Forelimb muscle (tissue), 1 donor: ENCODE measurements around the gene DAW1. TPM values are rescaled to one million over a fixed set of nuclear protein-coding genes. Genes with fewer than 3 reads are reported as not detected.
"Not testable (repeated sequence)": the region's sequence is repeated elsewhere in the genome, so short reads cannot be mapped to it uniquely, and the experiment has no call there.

ENCODE experiments used
- DNase-seq: peaks from one replicate; pipeline ENCODE4 v3.0.0-alpha.2; 2013; ENCODE audit warnings: low read depth
- polyA plus RNA-seq: library from polyadenylated mRNA; unstranded; fragments of 120-200 nt; gene quantifications from one replicate; pipeline ENCODE4 v1.2.1, GENCODE V29; 2013; ENCODE audit not compliant: insufficient read length

Gene DAW1, protein sequence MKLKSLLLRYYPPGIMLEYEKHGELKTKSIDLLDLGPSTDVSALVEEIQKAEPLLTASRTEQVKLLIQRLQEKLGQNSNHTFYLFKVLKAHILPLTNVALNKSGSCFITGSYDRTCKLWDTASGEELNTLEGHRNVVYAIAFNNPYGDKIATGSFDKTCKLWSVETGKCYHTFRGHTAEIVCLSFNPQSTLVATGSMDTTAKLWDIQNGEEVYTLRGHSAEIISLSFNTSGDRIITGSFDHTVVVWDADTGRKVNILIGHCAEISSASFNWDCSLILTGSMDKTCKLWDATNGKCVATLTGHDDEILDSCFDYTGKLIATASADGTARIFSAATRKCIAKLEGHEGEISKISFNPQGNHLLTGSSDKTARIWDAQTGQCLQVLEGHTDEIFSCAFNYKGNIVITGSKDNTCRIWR
- polyA plus RNA-seq = 0.08 TPM

DNA sequence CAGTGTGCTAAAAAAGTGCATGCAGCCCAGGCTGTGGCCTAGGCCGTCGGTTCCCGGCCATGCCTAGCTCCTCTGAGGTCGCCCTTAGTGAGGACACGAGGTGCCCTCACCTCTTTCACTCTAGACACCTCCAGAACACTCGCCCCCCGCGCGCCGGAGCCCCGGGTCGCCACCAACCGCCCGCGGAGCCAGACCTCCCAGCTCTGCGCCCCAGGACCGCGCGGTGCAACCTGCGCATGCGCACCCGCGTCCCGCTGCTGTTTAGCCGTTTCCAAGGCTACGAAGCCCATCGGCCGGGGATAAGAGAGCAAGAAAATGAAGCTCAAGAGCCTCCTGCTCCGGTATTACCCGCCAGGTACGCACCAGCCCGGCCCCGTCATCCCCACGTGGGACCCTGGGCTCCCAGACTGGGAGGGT is at the start of gene DAW1:
TSS of gene DAW1 (plus strand) at position 257 of the 417 bp plus-strand sequence. CDS start at position 316, 59 bp downstream.
- no peak for DNase-seq

DNA sequence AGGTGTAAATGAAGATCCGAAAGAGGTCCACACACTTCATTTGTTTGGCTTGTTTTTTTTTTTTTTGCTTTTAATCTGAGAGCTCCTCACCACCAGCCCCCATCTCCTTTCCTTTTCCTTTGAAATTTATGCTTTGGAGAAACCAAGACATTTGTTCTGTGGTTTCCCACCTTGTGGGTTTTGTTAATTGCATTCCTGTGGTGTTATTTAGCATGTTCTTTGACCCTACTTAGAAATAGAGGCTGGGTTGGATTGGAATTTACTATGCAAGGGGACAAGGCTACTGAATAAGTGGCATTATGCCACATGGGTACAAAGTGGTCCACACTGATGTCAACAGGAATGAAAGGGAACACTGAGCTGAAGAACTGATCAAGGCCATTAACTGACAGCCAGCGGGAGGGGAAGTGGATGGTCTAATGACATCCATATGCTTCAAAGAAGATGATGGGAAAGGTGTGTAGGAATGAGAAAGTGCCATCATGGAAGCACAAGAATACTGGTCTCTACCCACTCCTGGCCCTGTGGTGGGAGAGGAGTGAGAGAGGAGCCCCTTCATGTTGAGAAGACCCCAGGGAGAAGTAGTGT is 48.9 kb upstream of the DAW1 start:
- no peak for DNase-seq

DNA sequence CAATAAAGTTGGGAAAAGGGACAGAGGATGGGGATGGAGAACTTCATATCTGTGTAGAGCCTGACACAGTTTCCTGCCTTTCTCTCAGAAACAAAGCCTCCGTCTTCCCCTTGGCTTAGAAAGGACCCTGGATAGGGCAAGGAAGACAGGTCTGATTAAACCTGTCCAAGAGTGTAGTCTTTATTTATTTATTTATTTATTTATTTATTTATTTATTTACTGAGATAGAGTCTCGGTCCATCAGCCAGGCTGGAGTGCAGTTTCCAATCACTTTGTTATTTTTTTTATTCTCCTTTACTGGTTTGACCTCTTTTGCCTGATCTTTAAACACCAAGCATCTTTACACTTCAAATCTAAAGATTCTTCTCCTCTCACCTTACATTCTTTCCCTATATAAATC is 47.5 kb upstream of the DAW1 start:
- DNase-seq = no peak

DNA sequence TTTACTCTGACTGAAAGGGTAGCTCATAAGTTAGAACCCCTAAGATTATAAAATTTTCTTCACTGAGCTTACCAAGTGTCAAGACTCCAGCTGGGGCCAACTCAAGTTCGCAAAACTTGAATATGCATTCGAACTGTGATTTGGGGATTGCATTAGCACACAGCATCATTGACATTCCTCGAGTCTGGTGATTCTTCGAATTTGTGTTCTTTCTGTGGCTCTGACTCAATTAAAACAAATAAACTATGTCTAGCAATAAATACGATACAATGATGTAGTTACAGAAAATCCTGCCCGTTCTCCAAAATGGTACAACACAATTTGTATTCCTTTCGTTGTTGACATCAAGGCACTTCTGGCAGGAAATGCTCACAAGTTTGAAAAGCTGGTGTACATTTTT is 46.7 kb upstream of the DAW1 start:
- no peak for DNase-seq

DNA sequence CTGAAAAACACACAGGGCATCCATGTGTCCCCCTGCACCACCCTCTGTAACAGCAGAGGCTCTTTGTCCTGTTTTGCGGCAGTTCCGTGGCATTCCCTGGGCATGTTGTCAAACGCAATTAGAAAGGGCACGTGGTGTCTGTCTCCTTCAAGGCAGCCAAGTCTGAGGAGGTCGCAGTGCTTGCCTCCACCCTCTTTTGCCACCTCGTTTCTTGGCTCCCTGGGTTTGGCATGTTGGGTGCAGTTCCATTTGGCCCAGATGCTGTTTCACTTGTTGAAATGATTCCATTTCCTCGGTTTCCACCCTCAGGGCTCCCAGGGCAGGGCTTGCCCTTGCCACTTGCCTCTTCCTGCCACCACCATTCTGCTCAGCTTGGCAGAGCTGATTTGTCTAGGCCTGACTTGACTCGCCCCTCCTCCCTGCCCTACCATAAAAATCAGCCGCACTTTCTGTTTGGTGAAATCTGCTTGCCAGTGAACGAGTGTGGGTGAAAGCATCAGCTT is 45.4 kb upstream of the DAW1 start:
- DNase-seq = no peak

DNA sequence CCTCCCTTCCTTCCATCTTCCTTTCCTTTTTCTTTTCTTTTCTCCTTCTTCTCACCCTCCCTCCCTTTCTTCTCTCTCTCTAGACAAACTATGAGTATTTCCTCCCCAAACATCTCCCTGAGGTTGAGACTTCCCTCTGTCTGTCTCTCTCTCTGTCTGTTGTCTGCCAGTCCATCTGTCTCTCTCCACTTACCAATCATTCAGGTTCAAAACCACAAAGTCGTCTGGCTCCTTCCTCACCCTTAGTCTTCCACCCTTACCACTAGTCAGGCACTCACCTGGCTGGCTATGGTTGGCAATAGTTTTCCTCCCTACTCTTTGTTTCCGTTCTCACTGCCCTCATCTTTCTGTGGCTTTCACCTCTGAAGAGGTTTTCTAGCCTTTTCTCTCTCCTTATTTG is 44.9 kb upstream of the DAW1 start:
- no peak for DNase-seq

DNA sequence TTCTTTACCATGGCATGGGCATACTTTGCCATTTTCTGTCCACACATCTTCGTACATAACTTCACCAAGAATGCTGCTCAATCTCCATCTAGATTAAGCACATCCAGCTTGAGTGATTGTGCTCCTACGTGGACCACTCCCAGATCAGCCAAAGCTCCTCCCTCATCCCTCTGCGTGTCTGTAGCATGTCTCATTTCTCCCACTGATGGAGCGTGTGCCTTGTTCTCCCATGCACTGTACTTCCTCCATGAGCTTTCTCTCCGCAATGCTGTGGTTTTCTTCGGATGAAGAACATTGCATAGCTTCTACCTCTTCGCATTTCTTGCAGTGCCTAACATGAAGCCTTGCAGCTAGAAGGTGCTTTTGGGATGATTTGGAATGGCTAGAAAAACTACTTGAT is 44.3 kb upstream of the DAW1 start:
- DNase-seq = no peak

DNA sequence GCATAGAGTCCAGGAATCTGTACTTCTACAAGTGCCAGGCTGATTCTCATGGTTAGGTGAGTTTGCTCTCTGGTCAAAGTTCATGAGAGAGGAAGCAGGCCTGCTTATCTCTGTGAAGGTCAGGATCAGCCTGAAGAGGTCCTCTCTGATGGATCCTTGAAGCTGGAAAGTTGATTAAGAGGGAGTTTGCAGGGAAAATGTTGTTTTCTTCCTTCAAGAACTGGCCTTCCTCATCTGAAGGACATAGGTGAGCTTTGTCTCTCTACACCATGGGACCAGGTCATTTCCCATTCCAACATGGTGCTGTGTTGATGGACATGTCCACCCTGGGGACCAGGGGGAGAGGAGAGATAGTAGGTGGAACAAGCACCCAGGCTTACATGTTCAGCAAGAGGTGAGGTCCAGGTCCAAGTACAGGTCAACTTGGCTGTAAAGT is 42.9 kb upstream of the DAW1 start:
- DNase-seq = no peak

DNA sequence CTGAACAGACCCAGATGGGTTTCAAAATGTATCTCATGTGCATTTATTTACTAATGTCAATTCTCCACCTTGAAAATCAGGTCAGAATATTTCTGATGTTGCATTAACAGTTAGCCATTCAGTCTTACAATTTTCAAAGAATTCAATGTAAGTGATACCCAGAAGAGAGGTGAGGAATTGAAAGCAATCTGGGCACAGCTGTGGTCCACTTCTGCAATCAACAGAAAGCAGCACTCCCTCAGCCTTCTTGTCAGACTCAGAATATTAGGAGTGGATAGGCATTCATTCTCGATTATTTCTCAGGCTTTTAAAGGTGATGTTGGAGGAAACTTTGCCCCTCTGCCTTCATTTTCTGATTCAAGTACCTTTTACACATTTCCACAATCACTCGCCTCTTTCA is 42.1 kb upstream of the DAW1 start:
- DNase-seq = no peak

DNA sequence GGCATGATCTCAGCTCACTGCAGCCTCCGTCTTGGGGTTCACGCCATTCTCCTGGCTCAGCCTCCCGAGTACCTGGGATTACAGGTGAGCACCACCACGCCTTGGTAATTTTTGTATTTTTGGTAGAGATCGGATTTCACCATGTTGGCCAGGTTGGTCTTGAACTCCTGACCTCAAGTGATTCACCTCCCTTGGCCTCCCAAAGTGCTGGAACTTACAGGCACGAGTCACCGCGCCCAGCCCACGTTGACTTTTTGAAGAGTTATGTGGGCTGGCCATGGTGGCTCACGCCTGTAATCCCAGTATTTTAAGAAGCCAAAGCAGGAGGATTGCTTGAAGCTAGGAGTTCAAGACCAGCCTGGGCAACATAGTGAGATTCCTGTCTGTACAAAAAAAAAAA is 37.0 kb upstream of the DAW1 start:
- no peak for DNase-seq

DNA sequence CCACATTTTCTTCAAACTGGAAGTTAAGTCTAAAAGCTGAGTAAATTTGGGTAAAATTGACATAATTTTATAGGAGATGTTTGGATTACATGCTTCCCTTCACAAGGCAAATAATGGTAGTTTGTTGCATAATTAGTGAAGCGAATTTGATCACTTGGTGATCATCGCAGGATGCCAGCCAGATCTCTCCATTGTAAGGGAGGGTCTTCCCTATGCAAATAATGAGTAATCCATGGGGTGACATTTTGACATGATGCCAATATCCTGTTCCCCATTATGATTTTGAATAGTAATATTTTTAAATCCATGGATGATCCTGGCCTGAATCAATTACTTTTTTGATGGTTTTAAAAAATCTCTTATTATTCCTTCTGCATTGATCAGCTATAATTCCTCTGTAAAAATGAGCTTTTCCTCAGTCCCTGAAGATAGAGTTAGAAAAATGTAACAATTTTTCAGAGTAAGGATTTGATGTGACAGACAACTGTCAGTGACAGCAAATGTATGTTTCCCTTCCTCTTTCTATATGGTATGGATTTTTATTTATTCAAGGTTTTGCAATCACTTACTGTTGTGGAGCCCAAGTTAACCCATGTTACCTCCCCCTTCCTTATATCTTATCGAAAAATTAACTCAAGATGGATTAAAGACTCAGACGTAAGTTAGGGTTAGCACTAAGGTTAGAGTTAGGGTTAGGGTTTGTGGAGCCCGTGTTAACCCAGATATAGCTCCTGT is 36.3 kb upstream of the DAW1 start:
- no peak for DNase-seq

DNA sequence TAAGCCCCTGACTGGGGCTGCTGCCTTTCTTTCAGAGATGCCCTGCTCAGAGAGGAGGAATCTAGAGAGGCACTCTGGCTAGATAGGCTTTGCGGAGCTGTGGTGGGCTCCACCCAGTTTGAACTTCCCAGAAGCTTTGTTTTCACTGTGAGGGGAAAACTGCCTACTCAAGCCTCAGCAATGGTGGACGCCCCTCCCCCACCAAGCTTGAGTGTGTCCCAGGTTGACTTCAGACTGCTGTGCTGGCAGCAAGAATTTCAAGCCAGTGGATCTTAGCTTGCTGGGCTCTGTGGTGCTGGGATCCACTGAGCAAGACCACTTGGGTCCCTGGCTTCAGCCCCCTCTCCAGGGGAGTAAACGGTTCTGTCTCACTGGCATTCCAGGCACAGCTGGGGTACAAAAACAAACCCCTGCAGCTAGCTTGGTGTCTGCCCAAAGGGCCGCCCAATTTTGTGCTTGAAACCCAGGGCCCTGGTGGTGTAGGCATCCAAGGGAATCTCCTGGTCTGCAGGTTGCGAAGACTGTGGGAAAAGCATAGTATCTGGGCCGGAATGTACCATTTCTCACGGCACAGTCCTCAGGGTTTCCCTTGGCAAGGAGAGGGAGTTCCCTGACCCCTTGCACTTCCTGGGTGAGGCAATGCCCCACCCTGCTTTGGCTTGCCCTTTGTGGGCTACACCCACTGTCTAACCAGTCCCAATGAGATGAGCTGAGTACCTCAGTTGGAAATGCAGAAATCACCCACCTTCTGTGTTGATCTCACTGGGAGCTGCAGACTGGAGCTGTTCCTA is 31.9 kb upstream of the DAW1 start:
- not testable (repeated sequence) for DNase-seq

DNA sequence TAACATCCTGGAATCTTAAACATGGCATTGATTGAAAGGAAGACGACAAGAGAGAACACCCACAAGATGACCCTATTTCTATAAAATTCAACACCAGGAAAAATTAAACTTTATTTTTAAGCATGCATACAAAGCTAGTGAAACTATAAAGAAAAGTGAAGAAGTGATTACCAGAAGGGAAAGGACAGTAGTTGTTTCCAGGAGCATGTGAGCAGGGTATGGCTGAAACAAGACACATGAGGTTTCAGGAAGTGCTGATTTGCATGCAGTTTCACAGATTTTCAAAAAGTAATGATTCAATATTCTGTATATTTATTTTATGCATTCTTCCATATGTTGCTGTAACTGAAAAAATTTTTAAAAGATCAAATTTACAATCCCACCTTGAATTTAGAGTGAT is 24.6 kb upstream of the DAW1 start:
- no peak for DNase-seq

DNA sequence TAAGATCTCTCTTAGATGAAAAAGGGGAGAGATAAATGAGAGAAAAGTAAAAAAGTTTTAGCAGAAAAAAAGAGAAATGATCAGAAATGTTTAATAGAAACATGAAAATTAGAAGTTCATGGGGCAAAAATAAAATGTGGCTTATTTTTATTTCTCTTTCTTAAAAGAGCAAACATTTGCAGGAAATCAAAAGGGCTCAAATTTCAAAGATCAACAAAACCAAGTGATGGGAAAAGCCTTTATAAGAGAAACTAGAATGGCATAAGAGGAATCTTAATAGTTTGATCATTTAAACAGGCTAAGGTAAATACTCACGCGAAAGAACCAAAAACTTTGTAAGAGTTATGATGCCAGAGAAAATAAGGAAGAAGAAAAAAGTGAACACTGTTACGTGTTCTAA is 23.3 kb upstream of the DAW1 start:
- DNase-seq = no peak

DNA sequence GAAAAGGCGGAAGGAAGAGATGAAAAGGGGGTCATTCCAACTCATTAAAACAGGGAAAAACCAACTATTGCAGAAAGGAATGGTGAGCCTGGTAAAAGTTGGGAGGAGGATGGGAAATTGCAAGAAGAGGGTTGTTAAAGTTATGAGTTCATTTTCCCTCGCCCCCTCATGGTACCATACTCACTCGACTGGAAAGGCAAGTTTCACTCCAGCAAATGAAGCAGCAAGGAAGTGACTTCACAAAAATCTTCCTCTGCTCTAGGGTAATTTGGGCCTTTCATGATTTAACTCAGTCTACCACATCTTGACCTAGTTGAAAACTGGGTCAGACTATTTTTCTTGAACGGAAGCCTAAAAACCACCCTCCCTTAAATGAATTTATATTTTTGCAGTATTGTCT is 22.8 kb upstream of the DAW1 start:
- DNase-seq = no peak

DNA sequence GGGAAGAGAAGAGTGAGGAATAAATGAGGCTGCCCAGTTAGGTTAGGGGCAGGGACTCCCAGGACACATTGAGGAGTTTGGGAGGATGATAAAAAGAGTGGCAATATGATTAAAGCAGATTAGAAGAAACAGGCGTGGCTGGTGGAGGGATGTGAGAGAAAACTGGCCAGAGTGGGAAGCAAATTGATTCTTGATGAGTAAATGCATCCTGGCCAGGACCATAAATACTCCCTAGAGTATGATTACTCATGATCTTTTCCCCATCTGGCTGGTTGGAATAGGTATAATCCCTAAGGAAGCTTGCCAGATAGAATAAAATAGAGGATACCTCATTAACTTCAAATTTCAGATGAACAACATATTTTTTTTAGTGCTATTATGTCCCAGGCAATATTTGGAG is 21.5 kb upstream of the DAW1 start:
- DNase-seq = no peak

DNA sequence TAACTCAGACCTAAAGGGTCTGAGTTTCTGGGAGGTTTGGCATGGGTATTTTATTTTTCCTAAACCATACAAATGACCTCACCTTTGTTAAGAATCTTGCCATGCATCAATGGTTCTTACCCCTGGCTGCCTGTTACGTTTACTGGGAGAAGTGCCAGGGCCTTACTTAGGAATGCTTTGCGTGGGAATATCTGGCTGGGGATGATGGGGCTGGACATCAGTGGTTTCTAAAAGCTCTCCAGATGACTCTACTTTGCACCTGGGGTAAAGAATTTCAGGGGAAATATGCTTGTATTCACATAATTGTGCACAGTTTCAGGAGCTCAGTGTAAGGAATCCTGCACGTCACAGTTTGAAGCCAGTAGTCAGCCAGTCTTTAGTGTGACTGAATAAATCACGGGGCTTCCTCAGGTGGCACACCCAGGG is 18.2 kb upstream of the DAW1 start:
- DNase-seq = no peak

DNA sequence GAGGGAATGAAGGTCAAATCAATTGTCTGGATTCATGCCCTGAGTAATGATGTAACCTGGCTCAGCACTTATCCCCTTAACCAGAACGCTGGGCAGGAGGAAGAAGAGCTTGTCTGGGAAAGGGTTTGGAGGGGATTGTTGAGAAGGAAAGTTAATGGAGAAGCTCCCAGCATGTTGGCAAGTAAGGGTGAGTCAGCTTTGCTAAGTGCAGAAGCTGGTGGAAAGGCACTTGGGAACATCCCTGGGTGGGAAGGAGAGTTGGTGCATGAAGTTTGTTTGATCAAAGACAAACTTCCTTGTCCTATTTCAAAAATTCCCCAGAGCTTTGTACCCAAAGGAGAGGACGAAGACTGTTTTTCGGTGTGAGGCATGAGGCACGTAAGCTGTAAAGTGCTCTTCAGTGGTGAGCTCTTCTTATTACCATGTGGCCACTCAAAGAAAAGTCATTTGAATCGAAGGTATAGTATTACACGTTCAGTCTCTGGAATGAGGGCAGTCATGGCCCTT is 17.6 kb upstream of the DAW1 start:
- no peak for DNase-seq

DNA sequence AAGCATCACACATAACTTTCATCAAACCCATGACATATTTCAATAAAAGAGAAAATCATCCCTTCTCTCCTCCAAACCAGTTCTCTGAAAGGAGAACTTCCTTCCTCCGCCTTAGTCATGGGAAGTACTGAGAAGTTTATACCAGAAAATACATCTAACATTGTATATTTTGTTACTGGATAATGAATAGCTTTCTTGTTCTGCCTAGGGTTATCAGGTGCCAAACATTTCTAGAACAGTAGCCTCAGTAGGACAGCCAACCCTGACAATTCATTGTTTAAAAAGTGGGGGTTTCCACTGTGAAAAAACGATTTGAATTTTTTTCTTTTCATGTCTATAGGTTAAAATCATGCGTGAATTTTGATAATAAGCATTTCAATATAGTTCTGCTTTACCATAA is 16.0 kb upstream of the DAW1 start:
- no peak for DNase-seq

DNA sequence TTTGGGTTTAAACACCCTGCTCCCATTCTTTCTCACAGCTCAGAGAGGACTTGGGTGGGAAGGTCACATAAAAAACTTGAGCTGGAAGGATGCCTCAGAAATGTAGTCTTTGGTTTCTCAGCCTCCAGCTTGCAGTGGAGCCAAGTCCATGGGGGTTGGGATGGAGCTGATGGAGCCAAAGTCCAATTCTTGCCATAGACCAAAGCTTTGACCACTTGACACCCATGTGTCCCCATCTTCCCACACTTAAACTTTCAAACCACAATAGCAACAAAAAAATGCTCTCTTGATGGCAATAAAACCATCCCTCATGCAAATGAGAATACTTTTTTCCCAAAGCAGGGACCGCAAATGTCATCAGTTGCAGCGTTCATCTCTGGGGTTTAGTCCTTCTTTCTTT is 14.7 kb upstream of the DAW1 start:
- no peak for DNase-seq

DNA sequence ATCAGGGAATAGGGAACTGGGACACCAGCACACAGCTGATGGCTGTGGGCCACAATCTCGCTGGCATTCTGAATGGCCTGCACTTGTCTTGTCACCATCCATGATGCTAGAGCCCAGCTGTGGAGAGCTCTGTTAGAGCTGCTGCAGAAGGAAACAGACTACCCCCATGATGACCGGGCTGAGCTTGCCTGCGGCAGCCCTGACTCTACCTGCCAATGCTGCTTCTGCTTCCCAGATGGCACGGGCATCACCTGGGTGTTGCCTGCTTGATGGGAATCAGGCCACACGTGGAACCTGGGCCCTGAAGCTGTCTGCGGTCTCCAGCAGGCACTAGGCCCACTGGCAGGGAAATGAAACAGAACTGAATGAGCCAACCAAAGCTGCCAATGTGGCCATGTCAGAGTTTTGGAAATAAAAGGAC is 11.2 kb upstream of the DAW1 start:
- no peak for DNase-seq

DNA sequence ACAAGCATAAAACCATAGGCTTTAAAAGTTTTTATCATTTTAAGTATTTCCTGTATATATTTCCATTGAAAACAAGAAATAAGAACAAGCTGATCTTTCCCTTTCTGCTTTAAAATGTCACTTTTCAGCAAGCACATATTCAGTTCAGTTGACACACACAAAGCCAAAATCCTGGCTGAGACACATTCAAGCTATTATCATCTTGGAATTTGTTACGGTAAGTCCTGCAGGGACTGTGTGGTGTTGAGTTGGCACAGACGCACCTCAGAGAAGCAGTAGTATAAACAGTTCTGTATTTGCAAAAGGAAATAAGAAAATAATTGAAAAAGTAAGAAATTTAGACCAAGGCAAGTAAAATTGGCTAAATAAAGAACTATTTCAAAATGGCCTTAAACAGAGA is 10.4 kb upstream of the DAW1 start:
- no peak for DNase-seq
